Measurements from ENCODE around the gene PIK3CG.
"Not testable (repeated sequence)": the region's sequence is repeated elsewhere in the genome, so short reads cannot be mapped to it uniquely, and the experiment has no call there.

The PIK3CG gene

GRCh38 chr7:106865130-106866041, at the start of gene PIK3CG:
TSS of gene PIK3CG (plus strand) at chr7:106865282. CDS start at chr7:106867562, 2,280 bp downstream.
- ATAC-seq, result peak; percentile 70 to 78

- ATAC-seq, result no peak
These were observed 48.0 kb upstream of the PIK3CG start for GRCh38 chr7:106817098-106817497.

GRCh38 chr7:106818736-106819135, 46.3 kb upstream of the PIK3CG start:
- ATAC-seq, result no peak

GRCh38 chr7:106819546-106819945, 45.5 kb upstream of the PIK3CG start:
- ATAC-seq, result no peak

- no peak for ATAC-seq
These were observed 44.5 kb upstream of the PIK3CG start for GRCh38 chr7:106820321-106821217.

- ATAC-seq, result no peak
These were observed 41.5 kb upstream of the PIK3CG start for GRCh38 chr7:106823631-106824030.

GRCh38 chr7:106824458-106824857, 40.6 kb upstream of the PIK3CG start:
- ATAC-seq, result no peak

- ATAC-seq, result no peak
These were observed 37.5 kb upstream of the PIK3CG start for GRCh38 chr7:106827626-106828025.

GRCh38 chr7:106829496-106829895, 35.6 kb upstream of the PIK3CG start:
- ATAC-seq, result no peak

- not testable (repeated sequence) for ATAC-seq
These were observed 34.2 kb upstream of the PIK3CG start for GRCh38 chr7:106830896-106831295.

- ATAC-seq, result no peak
These were observed 28.3 kb upstream of the PIK3CG start for GRCh38 chr7:106836816-106837215.

GRCh38 chr7:106839511-106839910, 25.6 kb upstream of the PIK3CG start:
- ATAC-seq, result no peak

- ATAC-seq, result no peak
These were observed 24.7 kb upstream of the PIK3CG start for GRCh38 chr7:106840342-106840741.

GRCh38 chr7:106841896-106842390, 23.1 kb upstream of the PIK3CG start:
- no peak for ATAC-seq

- ATAC-seq, result no peak
These were observed 20.6 kb upstream of the PIK3CG start for GRCh38 chr7:106844279-106844997.

GRCh38 chr7:106848049-106848448, 17.0 kb upstream of the PIK3CG start:
- ATAC-seq, result no peak

- no peak for ATAC-seq
These were observed 16.1 kb upstream of the PIK3CG start for GRCh38 chr7:106848851-106849442.

- ATAC-seq, result not testable (repeated sequence)
These were observed 13.4 kb upstream of the PIK3CG start for GRCh38 chr7:106851632-106852031.

GRCh38 chr7:106853250-106853908, 11.7 kb upstream of the PIK3CG start:
- no peak for ATAC-seq

GRCh38 chr7:106855540-106856132, 9.4 kb upstream of the PIK3CG start:
- ATAC-seq, result peak; percentile 51 to 58

Data from activated CD4-positive, CD25-positive, alpha-beta regulatory T cell treated with anti-CD3 and anti-CD28 coated beads, Interleukin-2, amount 50 U/mL, for 24 hours (primary cell).